ENCODE results near the gene HECTD4.
A peak's percentile ranks its signal among the peaks of the same experiment; 100 is the strongest.
"Not testable (repeated sequence)": the region's sequence is repeated elsewhere in the genome, so short reads cannot be mapped to it uniquely, and the experiment has no call there.

The HECTD4 gene

GRCh38 chr12:112252184-112252583 is 130.0 kb downstream of the HECTD4 start:
- DNase-seq, result no peak

- not testable (repeated sequence) for DNase-seq
Observed at GRCh38 chr12:112244902-112245301, 137.3 kb downstream of the HECTD4 start.

- DNase-seq, result no peak
Observed at GRCh38 chr12:112243255-112244110, 138.7 kb downstream of the HECTD4 start.

- DNase-seq, result no peak
Observed at GRCh38 chr12:112241176-112241575, 141.1 kb downstream of the HECTD4 start.

- no peak for DNase-seq
Observed at GRCh38 chr12:112239881-112240280, 142.3 kb downstream of the HECTD4 start.

- DNase-seq, result no peak
Observed at GRCh38 chr12:112239020-112239419, 143.2 kb downstream of the HECTD4 start.

GRCh38 chr12:112238441-112238840 is 143.8 kb downstream of the HECTD4 start:
- DNase-seq, result no peak

- no peak for DNase-seq
Observed at GRCh38 chr12:112236786-112237185, 145.4 kb downstream of the HECTD4 start.

GRCh38 chr12:112236386-112236785 is 145.8 kb downstream of the HECTD4 start:
- no peak for DNase-seq

- no peak for DNase-seq
Observed at GRCh38 chr12:112234303-112234702, 147.9 kb downstream of the HECTD4 start.

- no peak for DNase-seq
Observed at GRCh38 chr12:112233242-112233641, 149.0 kb downstream of the HECTD4 start.

GRCh38 chr12:112230136-112230535 is 152.1 kb downstream of the HECTD4 start:
- no peak for DNase-seq

GRCh38 chr12:112226768-112227167 is 155.5 kb downstream of the HECTD4 start:
- DNase-seq, result no peak

- DNase-seq, result not testable (repeated sequence)
Observed at GRCh38 chr12:112220628-112221027, 161.6 kb downstream of the HECTD4 start.

- DNase-seq, result no peak
Observed at GRCh38 chr12:112219195-112219594, 163.0 kb downstream of the HECTD4 start.

GRCh38 chr12:112218150-112218549 is 164.1 kb downstream of the HECTD4 start:
- no peak for DNase-seq

GRCh38 chr12:112217647-112218046 is 164.6 kb downstream of the HECTD4 start:
- no peak for DNase-seq

- DNase-seq, result no peak
Observed at GRCh38 chr12:112216223-112216622, 166.0 kb downstream of the HECTD4 start.

- DNase-seq, result no peak
Observed at GRCh38 chr12:112214064-112214463, 168.2 kb downstream of the HECTD4 start.

GRCh38 chr12:112208301-112208910 is 173.8 kb downstream of the HECTD4 start:
- no peak for DNase-seq

- no peak for DNase-seq
Observed at GRCh38 chr12:112207397-112207924, 174.8 kb downstream of the HECTD4 start.

GRCh38 chr12:112206944-112207343 is 175.3 kb downstream of the HECTD4 start:
- DNase-seq, result no peak

GRCh38 chr12:112199136-112199535 is 183.1 kb downstream of the HECTD4 start:
- no peak for DNase-seq

GRCh38 chr12:112198120-112198733 is 184.0 kb downstream of the HECTD4 start:
- peak; percentile 48 for DNase-seq

All from femur (tissue), 1 donor.